Upper lobe of left lung (tissue), 6 donors: ENCODE results near the gene RHOU. TPM values are rescaled to one million over a fixed set of nuclear protein-coding genes. Genes with fewer than 3 reads are reported as not detected.
A peak's percentile ranks its signal among the peaks of the same experiment; 100 is the strongest.

ENCODE experiments used
- ATAC-seq, 2 donors: fragments of 200-7000 bp; cut with Tn5 transposase; one replicate each; pipeline ENCODE4 v1.9.1; 2022; ENCODE audit warnings: mild to moderate bottlenecking in 2 of 2, moderate library complexity in 2 of 2; ENCODE audit not compliant: low FRiP score in 2 of 2
- DNase-seq, 2 donors: peaks; one replicate each; pipeline ENCODE4 v3.0.0-alpha.2; 2019 to 2020
- H3K27ac ChIP-seq, 4 donors: fragments of 200-600 bp; sonication (generic); one replicate each; pipeline ENCODE4 v1.5.1; 2016 to 2019
- H3K27me3 ChIP-seq, 4 donors: fragments of 200-600 bp; sonication (generic); one replicate each; pipeline ENCODE4 v1.5.1; 2017 to 2019
- H3K36me3 ChIP-seq, 4 donors: fragments of 200-600 bp; sonication (generic); one replicate each; pipeline ENCODE4 v1.5.1; 2016 to 2019
- H3K4me1 ChIP-seq, 4 donors: fragments of 200-600 bp; sonication (generic); one replicate each; pipeline ENCODE4 v1.5.1; 2018 to 2019
- H3K4me3 ChIP-seq, 4 donors: fragments of 200-600 bp; sonication (generic); one replicate each; pipeline ENCODE4 v1.5.1; 2017 to 2019; ENCODE audit warnings: mild to moderate bottlenecking in 2 of 4, moderate library complexity in 1 of 4
- H3K9me3 ChIP-seq, 4 donors: fragments of 200-600 bp; sonication (generic); one replicate each; pipeline ENCODE4 v1.5.1; 2018 to 2019
- CTCF ChIP-seq, 6 experiments: fragments of 450-650 bp in 4 of 6; fragments of 200-600 bp in 2 of 6; sonication (generic) in 2 of 6; IDR thresholded peaks; one replicate each; pipeline ENCODE4 v1.5.1; 2016 to 2019; ENCODE audit warnings: antibody characterized with exemption in 6 of 6
- EP300 ChIP-seq, 4 donors: sonication (generic); formaldehyde crosslinking; IDR thresholded peaks; one replicate each; pipeline ENCODE4 v1.5.1; 2017; ENCODE audit warnings: antibody characterized with exemption in 4 of 4, control low read depth in 2 of 4
- POLR2A ChIP-seq, 4 donors: fragments of 450-650 bp; IDR thresholded peaks; one replicate each; pipeline ENCODE4 v1.5.1; 2016 to 2017; ENCODE audit warnings: antibody characterized with exemption in 4 of 4, mild to moderate bottlenecking in 2 of 4
- POLR2AphosphoS5 ChIP-seq, 2 donors: sonication (generic); formaldehyde crosslinking; IDR thresholded peaks; one replicate each; pipeline ENCODE4 v1.5.1; 2017; ENCODE audit warnings: antibody characterized with exemption in 2 of 2
- WGBS, 2 donors: methylation state at CpG; one replicate each; pipeline ENCODE4 v1.1.5; 2017 to 2018; 5-methylcytosine and 5-hydroxymethylcytosine counted together
- total RNA-seq, 6 donors: library from RNA; depleted of rRNA in 4 of 6; stranded (reverse); fragments of >200 nt in 4 of 6; gene quantifications; one replicate each; pipeline versions ENCODE4 v1.1.0 to v1.2.1, GENCODE V29; 2016 to 2021
- donor health status: DM: no; HTN: no; CAD: no; lungs with moderate emphysema.
- donor health status: DM: no; HTN: yes; CAD: no; lungs with severe emphysema.

The RHOU gene
- total RNA-seq = 10 to 100 TPM; 11.0 to 44.9 (median 18.7) TPM

DNA sequence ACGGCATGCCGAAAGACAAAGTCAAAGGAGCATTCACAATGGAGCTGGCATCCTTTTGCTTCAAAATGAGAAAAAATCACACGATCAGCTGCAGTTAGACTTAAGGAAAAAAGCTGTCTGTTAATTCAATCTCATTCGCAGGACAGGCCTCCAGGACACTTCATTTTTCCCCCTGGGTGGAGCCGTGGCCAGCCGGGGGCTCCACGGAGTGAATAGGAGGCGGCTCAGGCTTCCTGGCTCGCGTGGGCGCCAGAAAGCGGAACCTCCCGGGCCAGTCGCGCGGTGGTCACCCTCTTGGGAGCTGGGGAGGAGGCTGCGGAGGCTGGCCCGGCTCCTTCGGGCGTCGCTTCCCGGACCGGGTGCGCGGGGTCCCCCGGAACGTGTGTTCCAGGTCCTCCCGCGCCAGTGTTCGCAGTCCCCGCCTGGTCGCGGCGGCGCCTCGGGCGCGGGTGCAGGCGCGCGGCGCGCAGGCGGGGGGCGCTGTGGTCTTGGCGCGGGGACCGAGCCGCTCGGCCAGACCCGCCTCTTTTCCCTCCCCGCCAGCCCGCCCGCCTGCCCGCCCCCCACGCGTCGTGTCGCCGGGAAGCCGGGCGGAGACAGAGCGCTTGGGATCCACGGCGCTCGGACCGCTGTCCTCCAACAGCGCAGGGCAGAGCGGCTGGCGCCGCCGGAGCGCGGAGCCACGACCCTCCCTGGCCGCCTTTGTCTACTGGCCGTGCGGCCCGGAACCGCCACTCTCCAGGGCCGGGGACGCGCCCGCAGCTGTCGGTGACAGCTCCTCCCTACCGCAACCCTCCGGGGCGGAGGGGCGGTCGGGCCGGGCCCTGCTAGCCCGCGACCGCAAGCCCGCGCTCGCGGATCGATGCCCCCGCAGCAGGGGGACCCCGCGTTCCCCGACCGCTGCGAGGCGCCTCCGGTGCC, at the start of gene RHOU:
Gene RHOU, plus strand, starts transcription at position 599 of the 921 bp plus-strand sequence. Its CDS starts 264 bp downstream, at position 863.
- peak in 3 of 4 donors; percentile 57 to 89 (median 58) for TF ChIP-seq POLR2A (IDR thresholded peaks at IDR 0.05)
- no peak for TF ChIP-seq EP300 (IDR thresholded peaks at IDR 0.05)
- TF ChIP-seq CTCF (IDR thresholded peaks at IDR 0.05) = peak; percentile 86 to 99 (median 98)
- TF ChIP-seq POLR2AphosphoS5 (IDR thresholded peaks at IDR 0.05) = peak; percentile 60 to 90
- 1 to 3% methylated on average over 12 to 30 of the region's 107 CpGs for WGBS, 2 donors
- Histone ChIP-seq H3K27me3 (no peaks in the 10 kb centered on the region), H3K27ac (peak within 1 kb of the TSS; percentile 85 to 94 (median 90)), H3K4me1 (peaks cover 8 to 41% (median 19%) of the 10 kb centered on the region in 4 donors), H3K36me3 (no peaks in the 10 kb centered on the region), H3K4me3 (peak within 1 kb of the TSS; percentile 66 to 84 (median 82)), H3K9me3 (no peaks in the 10 kb centered on the region)
- DNase-seq (peak; percentile 78 to 97), ATAC-seq (peak; percentile 85 to 95)

- H3K4me1 ChIP-seq = no peaks in the 10 kb centered on the region
- 82 to 84% methylated on average over 6 of the region's 6 CpGs for WGBS, 2 donors
- no peak overlapping the region for H3K4me3 ChIP-seq
- TF ChIP-seq CTCF (IDR thresholded peaks at IDR 0.05) (no peak), POLR2A (IDR thresholded peaks at IDR 0.05) (no peak), POLR2AphosphoS5 (IDR thresholded peaks at IDR 0.05) (no peak), EP300 (IDR thresholded peaks at IDR 0.05) (no peak)
- DNase-seq (no peak), ATAC-seq (no peak)
- H3K27ac ChIP-seq = no peak overlapping the region
- H3K36me3 ChIP-seq = no peaks in the 10 kb centered on the region
- no peaks in the 10 kb centered on the region for H3K27me3 ChIP-seq
- H3K9me3 ChIP-seq = no peaks in the 10 kb centered on the region
These were observed 47.7 kb upstream of the RHOU start for GRCh38 chr1:228687587-228687986.

GRCh38 chr1:228689255-228689654, 46.0 kb upstream of the RHOU start:
- no peak overlapping the region for H3K27ac ChIP-seq
- H3K36me3 ChIP-seq = no peaks in the 10 kb centered on the region
- H3K4me1 ChIP-seq = no peaks in the 10 kb centered on the region
- no peak for DNase-seq
- ATAC-seq = no peak
- TF ChIP-seq CTCF (IDR thresholded peaks at IDR 0.05) (no peak), POLR2AphosphoS5 (IDR thresholded peaks at IDR 0.05) (no peak), EP300 (IDR thresholded peaks at IDR 0.05) (no peak), POLR2A (IDR thresholded peaks at IDR 0.05) (no peak)
- 82 to 86% methylated on average over 2 to 4 of the region's 4 CpGs for WGBS, 2 donors
- H3K9me3 ChIP-seq = no peaks in the 10 kb centered on the region
- H3K4me3 ChIP-seq = no peak overlapping the region
- H3K27me3 ChIP-seq = no peaks in the 10 kb centered on the region

DNA sequence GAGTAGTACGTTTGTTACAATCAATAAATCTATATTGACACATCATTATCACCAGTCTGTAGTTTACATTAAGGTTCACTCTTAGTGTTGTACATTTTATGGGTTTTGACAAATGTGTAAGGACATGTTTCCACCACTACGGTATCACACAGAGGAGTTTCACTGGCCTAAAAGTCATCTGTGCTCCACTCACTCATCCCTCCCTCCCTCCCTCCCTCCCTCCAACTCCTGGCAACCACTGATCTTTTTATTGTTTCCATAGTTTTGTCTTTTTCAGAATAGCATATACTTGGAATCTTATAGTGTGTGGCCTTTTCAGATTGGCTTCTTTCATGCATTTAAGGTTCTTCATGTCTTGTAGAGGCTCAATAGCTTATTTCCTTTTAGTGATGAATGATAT, 44.1 kb upstream of the RHOU start:
- Histone ChIP-seq H3K4me3 (no peak overlapping the region), H3K36me3 (no peaks in the 10 kb centered on the region), H3K9me3 (no peaks in the 10 kb centered on the region), H3K27me3 (no peaks in the 10 kb centered on the region), H3K4me1 (no peaks in the 10 kb centered on the region), H3K27ac (no peak overlapping the region)
- DNase-seq = no peak
- WGBS, 2 donors = 65 to 75% methylated on average over 2 of the region's 2 CpGs
- no peak for TF ChIP-seq POLR2AphosphoS5 (IDR thresholded peaks at IDR 0.05)
- TF ChIP-seq POLR2A (IDR thresholded peaks at IDR 0.05) = no peak
- no peak for TF ChIP-seq CTCF (IDR thresholded peaks at IDR 0.05)
- no peak for TF ChIP-seq EP300 (IDR thresholded peaks at IDR 0.05)
- ATAC-seq = no peak
